ENCODE data around the gene PRPSAP2. TPM values are rescaled to one million over a fixed set of nuclear protein-coding genes. Genes with fewer than 3 reads are reported as not detected.
"Not testable (repeated sequence)": the region's sequence is repeated elsewhere in the genome, so short reads cannot be mapped to it uniquely, and the experiment has no call there.

PRPSAP2 gene, protein sequence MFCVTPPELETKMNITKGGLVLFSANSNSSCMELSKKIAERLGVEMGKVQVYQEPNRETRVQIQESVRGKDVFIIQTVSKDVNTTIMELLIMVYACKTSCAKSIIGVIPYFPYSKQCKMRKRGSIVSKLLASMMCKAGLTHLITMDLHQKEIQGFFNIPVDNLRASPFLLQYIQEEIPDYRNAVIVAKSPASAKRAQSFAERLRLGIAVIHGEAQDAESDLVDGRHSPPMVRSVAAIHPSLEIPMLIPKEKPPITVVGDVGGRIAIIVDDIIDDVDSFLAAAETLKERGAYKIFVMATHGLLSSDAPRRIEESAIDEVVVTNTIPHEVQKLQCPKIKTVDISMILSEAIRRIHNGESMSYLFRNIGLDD
- total RNA-seq, result 10 to 100 TPM; 55.4 to 56.1 TPM
- 42.8 TPM for polyA plus RNA-seq (ENCODE audit: insufficient read depth, low read depth, low replicate concordance)
- long read RNA-seq, donor 1, transcript PRPSAP2-201 (12 exons, 1,910 nt), result major isoform, 8 of 16 reads
- long read RNA-seq, donor 1, partial matches to known transcripts, result 6 of 16 reads
- long read RNA-seq, donor 1, other reads (novel, unspliced or antisense), result 0 of 16 reads
- long read RNA-seq, donor 2, transcript PRPSAP2-201 (12 exons, 1,910 nt), result major isoform, 5 of 12 reads
- long read RNA-seq, donor 2, partial matches to known transcripts, result 7 of 12 reads
- long read RNA-seq, donor 2, other reads (novel, unspliced or antisense), result 0 of 12 reads

DNA sequence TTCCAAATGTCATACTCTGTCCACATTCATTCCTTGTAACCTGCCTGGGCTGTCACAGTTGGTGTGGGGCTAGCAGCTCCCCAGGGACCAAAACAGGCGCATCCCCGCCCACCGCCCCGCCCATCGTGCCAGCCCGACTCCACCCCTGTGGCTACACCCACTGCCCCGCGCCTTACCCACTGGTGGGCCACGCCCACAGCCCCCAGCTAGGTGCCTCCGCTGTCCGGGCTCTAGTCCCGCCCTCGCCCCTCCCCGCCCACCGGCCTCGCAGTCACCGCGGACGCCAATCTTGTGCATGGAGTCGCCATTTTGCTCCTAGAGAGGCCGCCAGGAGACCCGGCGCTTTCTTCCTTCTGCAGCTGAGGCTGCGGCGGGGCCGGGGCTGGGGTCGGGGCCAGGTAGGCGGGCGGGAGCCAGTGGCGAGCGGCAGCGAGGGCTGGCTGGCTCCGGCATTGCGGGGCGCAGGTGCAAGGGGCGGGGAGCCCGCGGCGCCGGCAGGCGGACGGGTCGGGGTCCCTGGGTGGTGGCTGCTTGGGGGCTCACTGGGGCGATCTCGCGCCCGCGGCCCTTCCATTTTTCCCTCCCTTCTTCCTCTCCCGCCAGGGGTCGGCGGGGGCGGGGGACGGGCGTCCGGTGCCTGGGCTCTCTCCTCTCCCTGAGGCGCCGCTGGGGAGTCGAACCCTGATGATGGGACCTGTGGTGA lies at the start of gene PRPSAP2:
Gene PRPSAP2 (plus strand): TSS at position 268 of the 703 bp plus-strand sequence. CDS start 7,703 bp downstream, outside the sequence.
- Histone ChIP-seq H3K4me3 (peak within 1 kb of the TSS; percentile 91 to 97), H3K36me3 (ENCODE audit: low read depth, missing control alignments) (no peaks in the 10 kb centered on the region), H3K27me3 (no peaks in the 10 kb centered on the region), H3K9me3 (no peaks in the 10 kb centered on the region), H3K4me1 (peaks cover 17% of the 10 kb centered on the region), H3K27ac (peak within 1 kb of the TSS; percentile 87 to 95)
- WGBS, 2 donors, result 1% methylated on average over 52 of the region's 58 CpGs; no CpG with 5 or more reads in 1 of the 2 donors
- TF ChIP-seq, protein P1, sequence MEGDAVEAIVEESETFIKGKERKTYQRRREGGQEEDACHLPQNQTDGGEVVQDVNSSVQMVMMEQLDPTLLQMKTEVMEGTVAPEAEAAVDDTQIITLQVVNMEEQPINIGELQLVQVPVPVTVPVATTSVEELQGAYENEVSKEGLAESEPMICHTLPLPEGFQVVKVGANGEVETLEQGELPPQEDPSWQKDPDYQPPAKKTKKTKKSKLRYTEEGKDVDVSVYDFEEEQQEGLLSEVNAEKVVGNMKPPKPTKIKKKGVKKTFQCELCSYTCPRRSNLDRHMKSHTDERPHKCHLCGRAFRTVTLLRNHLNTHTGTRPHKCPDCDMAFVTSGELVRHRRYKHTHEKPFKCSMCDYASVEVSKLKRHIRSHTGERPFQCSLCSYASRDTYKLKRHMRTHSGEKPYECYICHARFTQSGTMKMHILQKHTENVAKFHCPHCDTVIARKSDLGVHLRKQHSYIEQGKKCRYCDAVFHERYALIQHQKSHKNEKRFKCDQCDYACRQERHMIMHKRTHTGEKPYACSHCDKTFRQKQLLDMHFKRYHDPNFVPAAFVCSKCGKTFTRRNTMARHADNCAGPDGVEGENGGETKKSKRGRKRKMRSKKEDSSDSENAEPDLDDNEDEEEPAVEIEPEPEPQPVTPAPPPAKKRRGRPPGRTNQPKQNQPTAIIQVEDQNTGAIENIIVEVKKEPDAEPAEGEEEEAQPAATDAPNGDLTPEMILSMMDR (IDR thresholded peaks at IDR 0.05), result no peak
- no peak for TF ChIP-seq POLR2A (IDR thresholded peaks at IDR 0.05)
- peak; percentile 97 for DNase-seq
- intact Hi-C loops (cut with DNase I; ENCODE audit: low total_unique reads), result no loop called here

DNA sequence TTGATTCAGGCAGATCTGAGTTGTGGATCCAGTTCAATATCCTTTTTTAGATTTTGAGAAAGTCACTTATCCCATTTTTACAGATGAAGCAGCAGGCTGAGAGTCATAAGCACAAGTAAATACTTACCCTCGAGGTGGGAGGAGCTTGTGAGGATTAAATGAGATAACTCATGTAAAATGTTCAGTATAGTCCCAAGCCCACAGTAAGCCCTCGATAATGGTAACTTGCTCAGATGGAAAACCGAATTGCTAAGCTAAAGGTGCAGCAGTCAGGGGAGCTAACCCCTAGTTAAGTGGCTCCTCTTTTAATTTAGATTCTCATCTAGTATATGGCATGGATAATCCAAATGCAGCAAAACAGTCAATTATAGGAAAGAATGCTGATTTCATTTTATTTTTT lies 42.0 kb upstream of the PRPSAP2 start:
- intact Hi-C loops (cut with DNase I; ENCODE audit: low total_unique reads), result not testable (repeated sequence)

DNA sequence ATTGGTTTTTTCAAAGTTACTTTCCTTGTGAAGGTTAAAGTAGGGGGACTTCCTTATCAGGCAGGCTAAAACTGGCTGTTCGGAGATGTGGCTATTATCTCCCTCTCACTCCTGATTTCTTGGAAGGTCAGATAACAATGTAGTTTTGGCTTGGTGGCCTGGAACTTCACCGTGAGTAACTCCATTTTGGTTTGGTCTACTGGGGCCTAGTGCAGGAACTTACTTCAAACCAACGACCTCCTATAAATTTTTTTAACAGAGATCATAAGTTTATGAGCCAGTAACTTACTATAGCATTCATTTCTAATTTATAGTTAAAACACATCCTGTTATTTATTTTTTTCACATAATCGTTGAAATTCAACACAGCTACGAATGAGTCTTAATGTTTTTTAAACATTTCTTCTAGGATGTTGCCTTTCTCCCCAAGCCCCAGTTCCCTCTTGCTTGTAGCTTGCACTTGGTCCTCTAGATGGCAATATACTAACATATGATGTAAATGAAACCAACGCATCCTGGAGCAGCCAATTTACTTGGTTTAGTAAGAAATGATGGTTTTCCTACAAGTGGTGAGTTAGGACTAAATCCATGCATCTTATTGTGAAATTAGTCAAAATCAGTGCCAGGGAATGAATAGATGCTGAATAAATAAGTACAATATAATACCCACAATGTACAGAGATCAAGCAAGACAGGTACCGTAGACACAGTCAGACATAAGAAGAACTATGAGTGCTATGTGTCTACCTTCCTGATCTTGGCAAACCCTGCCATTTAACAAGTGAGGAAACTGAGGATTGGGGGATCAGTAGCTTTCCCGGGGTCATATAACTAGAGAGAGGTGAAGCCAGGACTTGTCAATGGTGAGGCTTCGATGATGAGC lies 41.2 kb upstream of the PRPSAP2 start:
- H3K27ac ChIP-seq; intact Hi-C loops (cut with DNase I; ENCODE audit: low total_unique reads); H3K27me3 ChIP-seq; H3K4me3 ChIP-seq; H3K9me3 ChIP-seq; H3K4me1 ChIP-seq; H3K36me3 ChIP-seq (ENCODE audit: low read depth, missing control alignments): not testable (repeated sequence)
- 45 to 50% methylated on average over 8 to 9 of the region's 9 CpGs for WGBS, 2 donors
- DNase-seq, result peak; percentile 62
- TF ChIP-seq, protein P1 (IDR thresholded peaks at IDR 0.05), result peak in 2 of 3 experiments; percentile 38 to 60

More for the DNA sequence above, 42.0 kb upstream of the PRPSAP2 start:
- H3K4me1 ChIP-seq; H3K9me3 ChIP-seq; H3K4me3 ChIP-seq; DNase-seq; H3K36me3 ChIP-seq (ENCODE audit: low read depth, missing control alignments); H3K27ac ChIP-seq; H3K27me3 ChIP-seq: not testable (repeated sequence)
- 64 to 80% methylated on average over 3 of the region's 3 CpGs for WGBS, 2 donors

DNA sequence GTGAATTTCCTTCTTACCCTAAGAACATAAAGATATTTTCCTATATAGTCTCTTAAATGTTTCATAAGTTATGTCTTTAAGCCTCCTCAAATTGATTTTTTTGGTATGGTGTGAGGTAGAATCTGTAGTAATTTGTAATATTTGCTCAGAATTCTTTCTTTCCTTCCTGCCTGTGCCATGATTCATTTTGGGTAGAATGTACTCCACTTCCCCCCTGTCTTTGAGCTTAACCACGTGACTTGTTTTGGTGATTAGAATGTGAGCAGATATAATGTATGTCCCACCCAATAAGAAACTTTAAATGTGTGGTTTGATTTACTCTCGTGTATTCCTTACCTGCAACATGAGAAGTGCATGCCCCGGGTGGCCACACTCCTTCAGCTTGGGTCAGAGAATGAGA lies 36.5 kb upstream of the PRPSAP2 start:
- DNase-seq; H3K4me3 ChIP-seq; H3K36me3 ChIP-seq (ENCODE audit: low read depth, missing control alignments); H3K27ac ChIP-seq; H3K9me3 ChIP-seq; H3K27me3 ChIP-seq; H3K4me1 ChIP-seq; intact Hi-C loops (cut with DNase I; ENCODE audit: low total_unique reads): not testable (repeated sequence)
- WGBS, 2 donors, result 58 to 84% methylated on average over 2 to 3 of the region's 3 CpGs

DNA sequence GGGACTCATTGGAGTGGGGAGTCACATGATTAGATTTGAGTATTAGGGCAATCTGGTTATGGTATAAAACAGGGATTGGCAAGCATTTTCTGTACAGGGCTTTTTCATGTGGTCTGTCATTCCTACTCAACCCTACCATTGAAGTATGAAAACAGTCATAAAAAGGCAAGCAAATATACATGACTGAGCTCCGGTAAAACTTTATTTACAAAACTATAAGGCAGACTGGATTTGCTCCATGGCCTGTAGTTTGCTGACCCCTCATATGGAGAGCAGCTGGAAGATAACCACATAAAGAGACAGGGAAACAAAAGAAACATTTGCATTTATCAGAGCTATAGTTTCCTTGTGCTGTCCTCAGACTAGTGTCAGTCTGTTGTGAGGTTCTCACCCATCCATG lies 30.3 kb upstream of the PRPSAP2 start:
- DNase-seq, result not testable (repeated sequence)
- no CpG with 5 or more reads among the region's 1 CpG for WGBS, 2 donors

More for the DNA sequence above, 30.3 kb upstream of the PRPSAP2 start:
- H3K27me3 ChIP-seq; H3K4me1 ChIP-seq; H3K36me3 ChIP-seq (ENCODE audit: low read depth, missing control alignments); H3K9me3 ChIP-seq; H3K27ac ChIP-seq; H3K4me3 ChIP-seq; intact Hi-C loops (cut with DNase I; ENCODE audit: low total_unique reads): not testable (repeated sequence)

Data from testis (tissue), 5 donors.